Measurements from ENCODE around the gene ZNF264.

DNA sequence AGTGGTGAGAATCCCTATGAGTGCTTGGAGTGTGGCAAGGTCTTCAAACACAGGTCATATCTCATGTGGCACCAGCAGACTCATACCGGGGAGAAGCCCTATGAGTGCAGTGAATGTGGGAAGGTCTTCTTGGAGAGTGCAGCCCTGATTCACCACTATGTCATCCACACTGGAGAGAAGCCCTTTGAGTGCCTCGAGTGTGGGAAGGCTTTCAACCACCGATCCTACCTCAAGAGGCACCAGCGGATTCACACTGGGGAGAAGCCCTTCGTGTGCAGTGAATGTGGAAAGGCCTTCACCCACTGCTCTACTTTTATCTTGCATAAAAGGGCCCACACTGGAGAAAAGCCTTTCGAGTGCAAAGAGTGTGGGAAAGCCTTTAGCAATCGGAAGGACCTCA is 20.8 kb downstream of the ZNF264 start:
- TF ChIP-seq, protein P1, sequence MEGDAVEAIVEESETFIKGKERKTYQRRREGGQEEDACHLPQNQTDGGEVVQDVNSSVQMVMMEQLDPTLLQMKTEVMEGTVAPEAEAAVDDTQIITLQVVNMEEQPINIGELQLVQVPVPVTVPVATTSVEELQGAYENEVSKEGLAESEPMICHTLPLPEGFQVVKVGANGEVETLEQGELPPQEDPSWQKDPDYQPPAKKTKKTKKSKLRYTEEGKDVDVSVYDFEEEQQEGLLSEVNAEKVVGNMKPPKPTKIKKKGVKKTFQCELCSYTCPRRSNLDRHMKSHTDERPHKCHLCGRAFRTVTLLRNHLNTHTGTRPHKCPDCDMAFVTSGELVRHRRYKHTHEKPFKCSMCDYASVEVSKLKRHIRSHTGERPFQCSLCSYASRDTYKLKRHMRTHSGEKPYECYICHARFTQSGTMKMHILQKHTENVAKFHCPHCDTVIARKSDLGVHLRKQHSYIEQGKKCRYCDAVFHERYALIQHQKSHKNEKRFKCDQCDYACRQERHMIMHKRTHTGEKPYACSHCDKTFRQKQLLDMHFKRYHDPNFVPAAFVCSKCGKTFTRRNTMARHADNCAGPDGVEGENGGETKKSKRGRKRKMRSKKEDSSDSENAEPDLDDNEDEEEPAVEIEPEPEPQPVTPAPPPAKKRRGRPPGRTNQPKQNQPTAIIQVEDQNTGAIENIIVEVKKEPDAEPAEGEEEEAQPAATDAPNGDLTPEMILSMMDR (IDR thresholded peaks at IDR 0.05), result no peak
- no peak for TF ChIP-seq POLR2A (IDR thresholded peaks at IDR 0.05)
